ENCODE measurements around the gene RSKR. TPM values are rescaled to one million over a fixed set of nuclear protein-coding genes. Genes with fewer than 3 reads are reported as not detected.

Gene RSKR
- total and polyA plus RNA-seq, 2 of the 4 experiments (the other 2 are of a cell fraction): 2.2 to 6.8 TPM

- no peak overlapping the region for H2BK120ac ChIP-seq (ENCODE audit: low read depth, low read length)
- H3K9ac ChIP-seq (ENCODE audit: low read depth, low read length): no peak overlapping the region
- H3K27ac ChIP-seq (ENCODE audit: insufficient read depth, low read length): no peak overlapping the region
- no peak overlapping the region for H3K23ac ChIP-seq (ENCODE audit: low read depth, low read length)
- no CpG with 5 or more reads among the region's 5 CpGs for WGBS, 2 experiments (ENCODE audit: extremely low coverage in 2 of 2, insufficient read length in 1 of 2)
- H3K4ac ChIP-seq (ENCODE audit: low read depth, low read length): no peak overlapping the region
- H2AK9ac ChIP-seq (replicated peaks; ENCODE audit: low read depth, low read length, poor library complexity): no peak overlapping the region
- ATAC-seq (ENCODE audit: low read depth) (no peak), DNase-seq (no peak)
- H3K14ac ChIP-seq (replicated peaks; ENCODE audit: low read depth, low read length): no peak overlapping the region
- TF ChIP-seq CEBPB (IDR thresholded peaks at IDR 0.05; ENCODE audit: low read depth, low read length) (no peak), NFE2L2 (IDR thresholded peaks at IDR 0.05; ENCODE audit: low read depth, low read length) (no peak), CHD1 (IDR thresholded peaks at IDR 0.05; ENCODE audit: low read depth, low read length) (no peak), USF2 (IDR thresholded peaks at IDR 0.05; ENCODE audit: low read depth, low read length) (no peak), RCOR1 (IDR thresholded peaks at IDR 0.05; ENCODE audit: insufficient replicate concordance, low read length) (no peak), BHLHE40 (IDR thresholded peaks at IDR 0.05; ENCODE audit: low read depth, low read length) (no peak), MAZ (IDR thresholded peaks at IDR 0.05; ENCODE audit: borderline replicate concordance, low read depth, low read length) (no peak), ELK1 (IDR thresholded peaks at IDR 0.05; ENCODE audit: borderline replicate concordance, low read depth, low read length) (no peak), RAD21 (IDR thresholded peaks at IDR 0.05; ENCODE audit: low read length) (no peak), CTCF (conservative IDR thresholded peaks at IDR 0.05; ENCODE audit: low read depth, low read length) (no peak), SMC3 (IDR thresholded peaks at IDR 0.05; ENCODE audit: low read depth, low read length) (no peak), RFX5 (IDR thresholded peaks at IDR 0.05; ENCODE audit: low read depth, low read length) (no peak), MXI1 (IDR thresholded peaks at IDR 0.05; ENCODE audit: borderline replicate concordance, low read depth, low read length) (no peak), MAFK (IDR thresholded peaks at IDR 0.05; ENCODE audit: low read depth, low read length) (no peak), FOS (IDR thresholded peaks at IDR 0.05; ENCODE audit: low read depth, low read length) (no peak)
- H2AK5ac ChIP-seq (ENCODE audit: low read depth, low read length): no peak overlapping the region
- no peak overlapping the region for H4K5ac ChIP-seq (ENCODE audit: low read depth, low read length)
- no peak overlapping the region for H2BK5ac ChIP-seq (ENCODE audit: low read depth, low read length, poor library complexity, severe bottlenecking)
- peaks cover 24 to 42% of the 10 kb centered on the region in 2 experiments for H3K79me1 ChIP-seq (ENCODE audit: low read depth in 1 of 2, low read length in 2 of 2)
- no peak overlapping the region for H2AFZ ChIP-seq (replicated peaks; ENCODE audit: low read length, poor library complexity)
- H3K9me1 ChIP-seq (ENCODE audit: insufficient read depth, low read length): 0 out of 2 replicates have a peak, but pooled peaks cover 8% of the 10 kb centered on the region
- H3K27me3 ChIP-seq (ENCODE audit: control insufficient read depth, insufficient read depth, low read length): no peaks in the 10 kb centered on the region
- no peak overlapping the region for H3K4me3 ChIP-seq (ENCODE audit: insufficient read depth, low read depth, low read length)
- no peak overlapping the region for H3K56ac ChIP-seq (ENCODE audit: extremely low read depth, insufficient read depth, low read length)
- no TSS peak for BruUV-seq (replicated peaks)
- in situ Hi-C loops (cut with MboI; ENCODE audit: low sequenced_read_pairs) (no loop called here), dilution Hi-C loops (cut with HindIII; ENCODE audit: low sequenced_read_pairs, unreplicated experiment) (no loop called here), intact Hi-C loops (cut with micrococcal nuclease) (no loop called here)
- H3K4me1 ChIP-seq (ENCODE audit: control insufficient read depth, insufficient read depth, low read length): no peaks in the 10 kb centered on the region
- H3K4me2 ChIP-seq (ENCODE audit: low read depth, low read length): no peak overlapping the region
- ChIA-PET POLR2A (ENCODE audit: unreplicated experiment) (no interaction called here), CTCF (no interaction called here)
- no peak overlapping the region for H3K18ac ChIP-seq (ENCODE audit: low read depth, low read length)
- peaks cover 31% of the 10 kb centered on the region for H3K36me3 ChIP-seq (ENCODE audit: control insufficient read depth, insufficient read depth, low read length)
- H2BK20ac ChIP-seq (ENCODE audit: low read depth, low read length): no peak overlapping the region
- no peak overlapping the region for H2BK15ac ChIP-seq (ENCODE audit: low read depth, low read length)
- no peak overlapping the region for H4K8ac ChIP-seq (ENCODE audit: low read depth in 2 of 2, low read length in 2 of 2)
- no peak overlapping the region for H4K91ac ChIP-seq (ENCODE audit: insufficient read depth, low read depth, low read length)
- no peaks in the 10 kb centered on the region for H3K9me3 ChIP-seq (ENCODE audit: control insufficient read depth, insufficient read depth, low read length)
- H4K20me1 ChIP-seq (ENCODE audit: insufficient read depth, low read length): peaks cover 24% of the 10 kb centered on the region
Measured at GRCh38 chr17:28655160-28655559, 41.2 kb upstream of the RSKR start.
